H9 (cell line): ENCODE measurements around the gene USP28. TPM values are rescaled to one million over a fixed set of nuclear protein-coding genes. Genes with fewer than 3 reads are reported as not detected.

Source experiments
- DNase-seq: peaks from one replicate; pipeline ENCODE4 v3.0.0-alpha.2; 2017
- H2AFZ ChIP-seq: one replicate; pipeline ENCODE4 v1.6.1; 2013; ENCODE audit warnings: mild to moderate bottlenecking, low read length, control low read depth, moderate library complexity
- H2AK5ac ChIP-seq: 2 replicates; pipeline ENCODE4 v1.6.1; 2013; ENCODE audit warnings: low read length, control low read depth, mixed read lengths; ENCODE audit not compliant: insufficient read length
- H2BK120ac ChIP-seq: one replicate; pipeline ENCODE4 v1.6.1; 2013; ENCODE audit warnings: low read depth, mild to moderate bottlenecking, low read length, control low read depth, inconsistent platforms; ENCODE audit not compliant: poor library complexity, severe bottlenecking
- H2BK12ac ChIP-seq: 2 replicates; pipeline ENCODE4 v1.6.1; 2013; ENCODE audit warnings: low read length, control low read depth, mixed read lengths, low read depth; ENCODE audit not compliant: insufficient read length
- H2BK15ac ChIP-seq: 2 replicates; pipeline ENCODE4 v1.6.1; 2013; ENCODE audit warnings: low read depth, low read length, control low read depth
- H2BK20ac ChIP-seq: one replicate; pipeline ENCODE4 v1.6.1; 2013; ENCODE audit warnings: low read depth, mild to moderate bottlenecking, low read length, control low read depth, inconsistent platforms; ENCODE audit not compliant: poor library complexity, severe bottlenecking
- H2BK5ac ChIP-seq: 2 replicates; pipeline ENCODE4 v1.6.1; 2013; ENCODE audit warnings: low read length, control low read depth, mixed read lengths; ENCODE audit not compliant: insufficient read length
- H3K14ac ChIP-seq: 2 replicates; pipeline ENCODE4 v1.6.1; 2013; ENCODE audit warnings: low read length, control low read depth; ENCODE audit not compliant: insufficient read depth
- H3K18ac ChIP-seq: 2 replicates; pipeline ENCODE4 v1.6.1; 2013; ENCODE audit warnings: low read depth, mild to moderate bottlenecking, mixed read lengths, low read length, control low read depth; ENCODE audit not compliant: insufficient read length
- H3K23ac ChIP-seq: 2 replicates; pipeline ENCODE4 v1.6.1; 2013; ENCODE audit warnings: low read length, control low read depth, mixed read lengths, low read depth; ENCODE audit not compliant: insufficient read length
- H3K23me2 ChIP-seq: 2 replicates; pipeline ENCODE4 v1.6.1; 2013; ENCODE audit warnings: low read depth, mild to moderate bottlenecking, mixed read lengths, low read length, control low read depth; ENCODE audit not compliant: insufficient read length, poor library complexity, severe bottlenecking
- H3K27ac ChIP-seq: 2 replicates; pipeline ENCODE4 v1.5.1; 2013; ENCODE audit warnings: low read length, control low read depth, mixed read lengths, low read depth; ENCODE audit not compliant: insufficient read length
- H3K27me3 ChIP-seq: 2 replicates; pipeline ENCODE4 v1.6.1; 2013; ENCODE audit warnings: low read length, control low read depth, inconsistent platforms; ENCODE audit not compliant: insufficient read depth
- H3K4ac ChIP-seq: 2 replicates; pipeline ENCODE4 v1.6.1; 2013; ENCODE audit warnings: low read depth, mild to moderate bottlenecking, control low read depth, inconsistent platforms, low read length, moderate library complexity
- H3K4me1 ChIP-seq: 2 replicates; pipeline ENCODE4 v1.6.1; 2013; ENCODE audit warnings: low read length, control low read depth, inconsistent platforms; ENCODE audit not compliant: insufficient read depth
- H3K4me2 ChIP-seq: 2 replicates; pipeline ENCODE4 v1.6.1; 2013; ENCODE audit warnings: low read length, control low read depth, mixed read lengths; ENCODE audit not compliant: insufficient read length, insufficient read depth
- H3K56ac ChIP-seq: 2 replicates; pipeline ENCODE4 v1.6.1; 2013; ENCODE audit warnings: low read depth, mild to moderate bottlenecking, mixed read lengths, low read length, control low read depth; ENCODE audit not compliant: insufficient read length
- H3K79me1 ChIP-seq: 2 replicates; pipeline ENCODE4 v1.6.1; 2013; ENCODE audit warnings: low read depth, mild to moderate bottlenecking, moderate library complexity, low read length, control low read depth, inconsistent platforms; ENCODE audit not compliant: insufficient read depth, poor library complexity, severe bottlenecking
- H3K79me2 ChIP-seq: 2 replicates; pipeline ENCODE4 v1.6.1; 2013; ENCODE audit warnings: low read length, control low read depth, inconsistent platforms; ENCODE audit not compliant: insufficient read depth
- H3K9ac ChIP-seq: 2 replicates; pipeline ENCODE4 v1.6.1; 2013; ENCODE audit warnings: low read length, control low read depth, mixed read lengths; ENCODE audit not compliant: insufficient read length; ENCODE audit errors: extremely low read depth
- H3K9me3 ChIP-seq: one replicate; pipeline ENCODE4 v1.6.1; 2013; ENCODE audit warnings: low read depth, low read length, inconsistent platforms; ENCODE audit not compliant: control insufficient read depth
- H3T11ph ChIP-seq: one replicate; pipeline ENCODE4 v1.6.1; 2013; ENCODE audit warnings: mild to moderate bottlenecking, low read length, control low read depth, inconsistent platforms
- H4K20me1 ChIP-seq: one replicate; pipeline ENCODE4 v1.6.1; 2013; ENCODE audit not compliant: control insufficient read depth, insufficient read length, insufficient read depth
- H4K5ac ChIP-seq: 2 replicates; pipeline ENCODE4 v1.6.1; 2013; ENCODE audit warnings: low read depth, mild to moderate bottlenecking, mixed read lengths, low read length, control low read depth; ENCODE audit not compliant: insufficient read length
- H4K8ac ChIP-seq: replicated peaks from 2 replicates; pipeline ENCODE4 v1.6.1; 2013; ENCODE audit warnings: low read length, control low read depth, mixed read lengths, low read depth; ENCODE audit not compliant: insufficient read length
- H4K91ac ChIP-seq: 2 replicates; pipeline ENCODE4 v1.6.1; 2013; ENCODE audit warnings: low read depth, mild to moderate bottlenecking, moderate library complexity, mixed read lengths, low read length, control low read depth; ENCODE audit not compliant: insufficient read length
- H3K27ac Mint-ChIP-seq, 3 experiments: 2 replicates in 2 of 3; 3 replicates in 1 of 3; pipeline ENCODE4 v1.8.0; 2020 to 2021; ENCODE audit warnings: mixed read lengths in 3 of 3, mild to moderate bottlenecking in 1 of 3, moderate library complexity in 1 of 3
- H3K27me3 Mint-ChIP-seq: 2 replicates; pipeline ENCODE4 v1.8.0; 2021; ENCODE audit warnings: low read depth, mild to moderate bottlenecking, moderate library complexity, mixed read lengths
- H3K36me3 Mint-ChIP-seq, 3 experiments: 2 replicates in 2 of 3; 3 replicates in 1 of 3; pipeline ENCODE4 v1.8.0; 2020 to 2021; ENCODE audit warnings: low read depth in 3 of 3, mixed read lengths in 3 of 3; ENCODE audit not compliant: insufficient read depth in 1 of 3
- H3K4me1 Mint-ChIP-seq, 2 experiments: 2 replicates each; pipeline ENCODE4 v1.8.0; 2020; ENCODE audit warnings: mixed read lengths in 2 of 2
- H3K4me3 Mint-ChIP-seq, 2 experiments: 2 replicates in 1 of 2; 3 replicates in 1 of 2; pipeline ENCODE4 v1.8.0; 2020 to 2021; ENCODE audit warnings: mild to moderate bottlenecking in 2 of 2, mixed read lengths in 2 of 2, moderate library complexity in 1 of 2
- H3K9me3 Mint-ChIP-seq, 2 experiments: 2 replicates in 1 of 2; 3 replicates in 1 of 2; pipeline ENCODE4 v1.8.0; 2020; ENCODE audit warnings: mild to moderate bottlenecking in 2 of 2, mixed read lengths in 2 of 2, moderate library complexity in 1 of 2
- WGBS: extraction: QIAGEN DNeasy Blood & Tissue Kit; methylation state at CpG from one replicate; pipeline ENCODE4 v1.1.7; 2013; ENCODE audit warnings: missing lambda C conversion rate, low lambda C conversion rate, mixed read lengths; ENCODE audit not compliant: insufficient read length; ENCODE audit errors: extremely low coverage; 5-methylcytosine and 5-hydroxymethylcytosine counted together
- total RNA-seq: library from RNA; stranded (reverse); gene quantifications from 2 replicates; pipeline ENCODE4 v1.2.1, GENCODE V29; 2021
- TF ChIP-seq, protein P1 (sequence below): fragments of 200-600 bp; sonication (generic); conservative IDR thresholded peaks from 3 replicates; pipeline ENCODE4 v1.8.0; 2021; ENCODE audit warnings: antibody characterized with exemption, mild to moderate bottlenecking

The USP28 gene
- total RNA-seq, 1 experiment from 2014 or later: 107 TPM

DNA sequence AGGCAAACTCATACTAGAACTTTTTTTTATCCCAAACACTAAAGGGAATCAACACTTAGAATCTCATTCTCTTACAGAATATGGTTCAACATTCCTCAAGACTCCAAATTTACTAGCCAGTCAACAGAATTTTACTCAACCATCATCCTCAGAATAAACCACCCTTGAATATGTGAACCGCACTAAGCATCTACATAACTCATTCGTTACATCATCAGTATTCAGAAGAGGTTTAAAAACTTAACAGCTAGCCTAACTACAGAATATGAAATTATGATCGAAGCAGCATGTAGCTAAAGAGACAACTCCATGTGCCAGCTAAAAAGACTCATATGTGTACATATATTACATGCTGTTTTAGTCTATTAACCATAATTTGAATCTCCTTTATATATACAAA, 47.9 kb downstream of the USP28 start:
- Histone ChIP-seq H2BK5ac (no peak overlapping the region), H3K23me2 (no peaks in the 10 kb centered on the region), H3K79me2 (no peaks in the 10 kb centered on the region), H3K23ac (no peak overlapping the region), H2AFZ (no peak overlapping the region), H3K9ac (no peak overlapping the region), H3K56ac (no peak overlapping the region), H3K4me1 (no peaks in the 10 kb centered on the region), H4K8ac (no peak overlapping the region), H3K14ac (no peak overlapping the region), H3K27ac (no peak overlapping the region), H3K9me3 (no peaks in the 10 kb centered on the region), H4K20me1 (no peaks in the 10 kb centered on the region), H3K4me2 (no peak overlapping the region), H2BK15ac (no peak overlapping the region), H3K27me3 (no peaks in the 10 kb centered on the region), H3T11ph (no peak overlapping the region), H3K79me1 (no peaks in the 10 kb centered on the region), H3K4ac (no peak overlapping the region), H2BK120ac (no peak overlapping the region), H4K91ac (no peak overlapping the region), H2AK5ac (no peak overlapping the region), H2BK20ac (no peak overlapping the region), H2BK12ac (no peak overlapping the region), H4K5ac (no peak overlapping the region), H3K18ac (no peak overlapping the region)
- Mint-ChIP-seq H3K36me3 (peaks cover 36 to 85% (median 82%) of the 10 kb centered on the region in 3 experiments), H3K4me1 (no peaks in the 10 kb centered on the region), H3K9me3 (no peaks in the 10 kb centered on the region; a peak in 1 of 5 replicates), H3K27ac (no peak overlapping the region; a peak in 1 of 7 replicates), H3K27me3 (no peaks in the 10 kb centered on the region), H3K4me3 (no peak overlapping the region)
- TF ChIP-seq, protein P1, sequence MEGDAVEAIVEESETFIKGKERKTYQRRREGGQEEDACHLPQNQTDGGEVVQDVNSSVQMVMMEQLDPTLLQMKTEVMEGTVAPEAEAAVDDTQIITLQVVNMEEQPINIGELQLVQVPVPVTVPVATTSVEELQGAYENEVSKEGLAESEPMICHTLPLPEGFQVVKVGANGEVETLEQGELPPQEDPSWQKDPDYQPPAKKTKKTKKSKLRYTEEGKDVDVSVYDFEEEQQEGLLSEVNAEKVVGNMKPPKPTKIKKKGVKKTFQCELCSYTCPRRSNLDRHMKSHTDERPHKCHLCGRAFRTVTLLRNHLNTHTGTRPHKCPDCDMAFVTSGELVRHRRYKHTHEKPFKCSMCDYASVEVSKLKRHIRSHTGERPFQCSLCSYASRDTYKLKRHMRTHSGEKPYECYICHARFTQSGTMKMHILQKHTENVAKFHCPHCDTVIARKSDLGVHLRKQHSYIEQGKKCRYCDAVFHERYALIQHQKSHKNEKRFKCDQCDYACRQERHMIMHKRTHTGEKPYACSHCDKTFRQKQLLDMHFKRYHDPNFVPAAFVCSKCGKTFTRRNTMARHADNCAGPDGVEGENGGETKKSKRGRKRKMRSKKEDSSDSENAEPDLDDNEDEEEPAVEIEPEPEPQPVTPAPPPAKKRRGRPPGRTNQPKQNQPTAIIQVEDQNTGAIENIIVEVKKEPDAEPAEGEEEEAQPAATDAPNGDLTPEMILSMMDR: no peak
- no peak for DNase-seq
- WGBS: no CpG with 5 or more reads among the region's 3 CpGs
